Activated CD8-positive, alpha-beta T cell treated with anti-CD3 and anti-CD28 coated beads, Interleukin-2, amount 10 ng/mL, durations not matched to agents 7 days and 5 days (primary cell): Measurements from ENCODE around the gene NUB1. TPM values are rescaled to one million over a fixed set of nuclear protein-coding genes. Genes with fewer than 3 reads are reported as not detected.

ENCODE experiments used
- ATAC-seq: fragments of 150-1000 bp; cut with Tn5 transposase; one replicate; pipeline ENCODE4 v1.10.0; 2021; ENCODE audit warnings: moderate library complexity
- CTCF ChIA-PET: fragments of 350-600 bp; sonication (Branson Sonifier 250); formaldehyde crosslinking; loops from one replicate; lab custom pipeline; 2021; ENCODE audit warnings: antibody characterized with exemption; lab: Charles Lee
- POLR2A ChIA-PET: fragments of 350-600 bp; sonication (Branson Sonifier 250); formaldehyde crosslinking; loops from one replicate; lab custom pipeline; 2021; ENCODE audit warnings: antibody characterized with exemption; lab: Charles Lee
- DNase-seq: peaks from one replicate; pipeline ENCODE4 v3.0.0-alpha.2; 2020
- H3K27ac Mint-ChIP-seq: one replicate; pipeline ENCODE4 v1.8.0; 2021; ENCODE audit warnings: mild to moderate bottlenecking, mixed read lengths
- H3K27me3 Mint-ChIP-seq: one replicate; pipeline ENCODE4 v1.8.0; 2021; ENCODE audit warnings: low read depth, mixed read lengths
- H3K36me3 Mint-ChIP-seq: one replicate; pipeline ENCODE4 v1.8.0; 2021; ENCODE audit warnings: low read depth, mixed read lengths
- H3K4me1 Mint-ChIP-seq: one replicate; pipeline ENCODE4 v1.8.0; 2021; ENCODE audit warnings: low read depth, mixed read lengths
- H3K4me3 Mint-ChIP-seq: one replicate; pipeline ENCODE4 v1.8.0; 2021; ENCODE audit warnings: mild to moderate bottlenecking, mixed read lengths
- H3K9me3 Mint-ChIP-seq: one replicate; pipeline ENCODE4 v1.8.0; 2022; ENCODE audit warnings: mixed read lengths; ENCODE audit not compliant: insufficient read depth
- total RNA-seq, 2 experiments: library from RNA; stranded (reverse); gene quantifications; one replicate each; pipeline ENCODE4 v1.2.3, GENCODE V29; 2021

Gene NUB1
- total RNA-seq, 2 experiments from 2014 or later = 59.0 to 59.2 TPM

- Mint-ChIP-seq H3K9me3 (no peaks in the 10 kb centered on the region), H3K36me3 (no peaks in the 10 kb centered on the region), H3K4me3 (no peak overlapping the region), H3K4me1 (peaks cover 12% of the 10 kb centered on the region), H3K27ac (no peak overlapping the region), H3K27me3 (peaks cover 21% of the 10 kb centered on the region)
- ChIA-PET CTCF (interaction anchor here (3.4 kb wide), 1 partner anchor 64 kb away, joined by 22 read pairs; no protein-coding TSS in a partner anchor), POLR2A (no interaction called here)
- DNase-seq = no peak
- no peak for ATAC-seq
Measured at GRCh38 chr7:151384776-151385625, 43.4 kb downstream of the NUB1 start.

GRCh38 chr7:151385626-151386300 lies 44.2 kb downstream of the NUB1 start:
- no peak for ATAC-seq
- POLR2A ChIA-PET = no interaction called here

GRCh38 chr7:151386301-151387160 lies 44.9 kb downstream of the NUB1 start:
- no peak overlapping the region for H3K27ac Mint-ChIP-seq
- DNase-seq = no peak
- no peak for ATAC-seq
- H3K4me1 Mint-ChIP-seq = peaks cover 7% of the 10 kb centered on the region
- ChIA-PET POLR2A (no interaction called here), CTCF (no interaction called here)
- no peak overlapping the region for H3K4me3 Mint-ChIP-seq
- peaks cover 21% of the 10 kb centered on the region for H3K27me3 Mint-ChIP-seq
- no peaks in the 10 kb centered on the region for H3K36me3 Mint-ChIP-seq
- no peaks in the 10 kb centered on the region for H3K9me3 Mint-ChIP-seq

More at GRCh38 chr7:151385626-151386300, 44.2 kb downstream of the NUB1 start:
- Mint-ChIP-seq H3K9me3 (no peaks in the 10 kb centered on the region), H3K4me3 (no peak overlapping the region), H3K27ac (no peak overlapping the region), H3K36me3 (no peaks in the 10 kb centered on the region), H3K4me1 (peaks cover 10% of the 10 kb centered on the region), H3K27me3 (peaks cover 21% of the 10 kb centered on the region)
- CTCF ChIA-PET = no interaction called here
- no peak for DNase-seq

- no peak for ATAC-seq
- Mint-ChIP-seq H3K27ac (no peak overlapping the region), H3K36me3 (no peaks in the 10 kb centered on the region), H3K9me3 (no peaks in the 10 kb centered on the region), H3K4me1 (peaks cover 3% of the 10 kb centered on the region), H3K27me3 (peaks cover 16% of the 10 kb centered on the region), H3K4me3 (no peak overlapping the region)
- no peak for DNase-seq
- CTCF ChIA-PET = no interaction called here
- POLR2A ChIA-PET = no interaction called here
Measured at GRCh38 chr7:151387161-151388006, 45.8 kb downstream of the NUB1 start.

- ChIA-PET CTCF (no interaction called here), POLR2A (no interaction called here)
- no peaks in the 10 kb centered on the region for H3K36me3 Mint-ChIP-seq
- ATAC-seq (no peak), DNase-seq (no peak)
- no peak overlapping the region for H3K27ac Mint-ChIP-seq
- no peaks in the 10 kb centered on the region for H3K9me3 Mint-ChIP-seq
- peaks cover 11% of the 10 kb centered on the region for H3K27me3 Mint-ChIP-seq
- no peaks in the 10 kb centered on the region for H3K4me1 Mint-ChIP-seq
- no peak overlapping the region for H3K4me3 Mint-ChIP-seq
Measured at GRCh38 chr7:151388007-151388297, 46.3 kb downstream of the NUB1 start.

GRCh38 chr7:151388430-151388829 lies 46.8 kb downstream of the NUB1 start:
- no peak overlapping the region for H3K27ac Mint-ChIP-seq
- H3K27me3 Mint-ChIP-seq = peaks cover 10% of the 10 kb centered on the region
- H3K9me3 Mint-ChIP-seq = no peaks in the 10 kb centered on the region
- H3K4me3 Mint-ChIP-seq = no peak overlapping the region
- no peaks in the 10 kb centered on the region for H3K4me1 Mint-ChIP-seq
- CTCF ChIA-PET = no interaction called here
- no peak for DNase-seq
- POLR2A ChIA-PET = no interaction called here
- no peaks in the 10 kb centered on the region for H3K36me3 Mint-ChIP-seq
- no peak for ATAC-seq

GRCh38 chr7:151389096-151389767 lies 47.6 kb downstream of the NUB1 start:
- ChIA-PET POLR2A (no interaction called here), CTCF (no interaction called here)
- no peaks in the 10 kb centered on the region for H3K9me3 Mint-ChIP-seq
- no peak for ATAC-seq
- no peak overlapping the region for H3K4me3 Mint-ChIP-seq
- no peak overlapping the region for H3K27ac Mint-ChIP-seq
- peaks cover 4% of the 10 kb centered on the region for H3K27me3 Mint-ChIP-seq
- no peaks in the 10 kb centered on the region for H3K36me3 Mint-ChIP-seq
- H3K4me1 Mint-ChIP-seq = no peaks in the 10 kb centered on the region
- DNase-seq = no peak

GRCh38 chr7:151389768-151390597 lies 48.4 kb downstream of the NUB1 start:
- H3K27ac Mint-ChIP-seq = no peak overlapping the region
- no peaks in the 10 kb centered on the region for H3K27me3 Mint-ChIP-seq
- H3K9me3 Mint-ChIP-seq = no peaks in the 10 kb centered on the region

GRCh38 chr7:151390598-151391357 lies 49.2 kb downstream of the NUB1 start:
- H3K36me3 Mint-ChIP-seq = no peaks in the 10 kb centered on the region
- DNase-seq (no peak), ATAC-seq (no peak)
- H3K27me3 Mint-ChIP-seq = no peaks in the 10 kb centered on the region
- no peaks in the 10 kb centered on the region for H3K4me1 Mint-ChIP-seq
- no peaks in the 10 kb centered on the region for H3K9me3 Mint-ChIP-seq
- ChIA-PET CTCF (no interaction called here), POLR2A (no interaction called here)
- no peak overlapping the region for H3K27ac Mint-ChIP-seq
- H3K4me3 Mint-ChIP-seq = no peak overlapping the region

More at GRCh38 chr7:151389768-151390597, 48.4 kb downstream of the NUB1 start:
- H3K36me3 Mint-ChIP-seq = no peaks in the 10 kb centered on the region
- CTCF ChIA-PET = no interaction called here
- POLR2A ChIA-PET = no interaction called here
- H3K4me3 Mint-ChIP-seq = no peak overlapping the region
- no peak for DNase-seq
- no peak for ATAC-seq
- H3K4me1 Mint-ChIP-seq = no peaks in the 10 kb centered on the region

GRCh38 chr7:151391358-151391730 lies 49.7 kb downstream of the NUB1 start:
- H3K27me3 Mint-ChIP-seq = no peaks in the 10 kb centered on the region
- POLR2A ChIA-PET = no interaction called here
- no peaks in the 10 kb centered on the region for H3K36me3 Mint-ChIP-seq
- ATAC-seq (no peak), DNase-seq (no peak)
- no peak overlapping the region for H3K4me3 Mint-ChIP-seq
- CTCF ChIA-PET = no interaction called here
- no peaks in the 10 kb centered on the region for H3K9me3 Mint-ChIP-seq
- H3K4me1 Mint-ChIP-seq = no peaks in the 10 kb centered on the region
- no peak overlapping the region for H3K27ac Mint-ChIP-seq
